DMS53 (cell line): Measurements from ENCODE around the gene CRTC3.
A peak's percentile ranks its signal among the peaks of the same experiment; 100 is the strongest.
"Not testable (repeated sequence)": the region's sequence is repeated elsewhere in the genome, so short reads cannot be mapped to it uniquely, and the experiment has no call there.

Experiments
- DNase-seq: peaks from one replicate; lab custom pipeline; 2025; lab: John Stamatoyannopoulos, UW

The CRTC3 gene, protein sequence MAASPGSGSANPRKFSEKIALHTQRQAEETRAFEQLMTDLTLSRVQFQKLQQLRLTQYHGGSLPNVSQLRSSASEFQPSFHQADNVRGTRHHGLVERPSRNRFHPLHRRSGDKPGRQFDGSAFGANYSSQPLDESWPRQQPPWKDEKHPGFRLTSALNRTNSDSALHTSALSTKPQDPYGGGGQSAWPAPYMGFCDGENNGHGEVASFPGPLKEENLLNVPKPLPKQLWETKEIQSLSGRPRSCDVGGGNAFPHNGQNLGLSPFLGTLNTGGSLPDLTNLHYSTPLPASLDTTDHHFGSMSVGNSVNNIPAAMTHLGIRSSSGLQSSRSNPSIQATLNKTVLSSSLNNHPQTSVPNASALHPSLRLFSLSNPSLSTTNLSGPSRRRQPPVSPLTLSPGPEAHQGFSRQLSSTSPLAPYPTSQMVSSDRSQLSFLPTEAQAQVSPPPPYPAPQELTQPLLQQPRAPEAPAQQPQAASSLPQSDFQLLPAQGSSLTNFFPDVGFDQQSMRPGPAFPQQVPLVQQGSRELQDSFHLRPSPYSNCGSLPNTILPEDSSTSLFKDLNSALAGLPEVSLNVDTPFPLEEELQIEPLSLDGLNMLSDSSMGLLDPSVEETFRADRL

DNA sequence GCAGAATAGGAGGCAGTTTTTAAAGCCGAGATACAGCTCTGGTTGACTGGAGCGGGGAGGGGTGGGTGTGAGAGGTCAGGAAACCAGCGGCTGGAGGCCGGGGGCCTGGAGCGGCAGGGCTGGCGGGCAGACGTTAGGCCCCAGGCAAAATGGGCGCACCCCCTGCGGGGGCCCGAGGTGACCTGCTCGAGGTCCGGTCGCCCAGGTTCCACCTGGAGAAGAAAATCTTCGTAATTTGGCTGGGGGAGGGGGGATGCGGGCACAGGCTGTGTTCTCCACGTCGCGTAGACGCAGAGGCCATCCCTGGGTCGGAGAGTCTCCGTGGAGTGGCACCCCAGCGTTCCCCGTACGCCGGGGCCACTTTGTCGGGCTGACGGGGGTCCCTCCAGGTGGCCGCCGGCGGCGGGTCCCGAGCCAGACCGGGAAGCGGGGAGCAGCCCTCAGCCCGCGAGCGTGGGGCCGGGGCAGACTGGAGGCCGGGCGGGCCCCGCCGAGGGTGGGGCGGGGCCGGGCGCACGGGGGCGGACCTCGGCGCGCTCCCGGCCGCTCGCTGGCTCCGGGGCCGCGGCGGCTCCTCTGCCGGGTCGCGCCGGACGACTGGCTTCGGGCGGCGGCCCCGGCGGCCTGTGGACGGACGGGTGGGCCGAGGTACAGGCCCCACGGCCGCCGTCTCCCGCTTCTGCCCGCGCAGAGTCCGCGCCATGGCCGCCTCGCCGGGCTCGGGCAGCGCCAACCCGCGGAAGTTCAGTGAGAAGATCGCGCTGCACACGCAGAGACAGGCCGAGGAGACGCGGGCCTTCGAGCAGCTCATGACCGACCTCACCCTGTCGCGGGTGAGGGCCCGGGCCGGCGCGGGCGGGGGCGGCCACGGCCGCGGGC lies at the start of gene CRTC3:
Gene CRTC3, plus strand, starts transcription at position 553 of the 879 bp plus-strand sequence. Its CDS starts 149 bp downstream, at position 702.
- peak; percentile 71 for DNase-seq

DNA sequence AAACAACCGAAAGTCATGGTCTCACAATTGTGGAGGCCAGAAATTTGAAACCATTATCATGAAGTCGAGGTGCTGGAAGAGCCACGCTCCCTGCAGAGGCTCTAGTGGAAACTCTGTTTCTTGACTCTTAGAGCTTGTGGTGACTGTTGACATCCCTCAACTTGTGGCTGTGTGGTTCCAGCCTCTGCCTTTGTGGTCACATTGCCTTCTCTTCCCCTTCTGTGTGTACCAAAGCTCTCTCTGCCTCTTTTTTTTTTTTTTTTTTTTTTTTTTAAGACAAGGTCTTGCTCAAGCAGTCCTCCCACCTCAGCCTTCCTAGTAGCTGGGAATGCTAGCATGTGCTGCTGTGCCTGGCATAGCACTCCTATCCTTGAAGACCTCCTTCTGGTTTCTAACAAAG lies 48.7 kb upstream of the CRTC3 start:
- DNase-seq, result no peak

DNA sequence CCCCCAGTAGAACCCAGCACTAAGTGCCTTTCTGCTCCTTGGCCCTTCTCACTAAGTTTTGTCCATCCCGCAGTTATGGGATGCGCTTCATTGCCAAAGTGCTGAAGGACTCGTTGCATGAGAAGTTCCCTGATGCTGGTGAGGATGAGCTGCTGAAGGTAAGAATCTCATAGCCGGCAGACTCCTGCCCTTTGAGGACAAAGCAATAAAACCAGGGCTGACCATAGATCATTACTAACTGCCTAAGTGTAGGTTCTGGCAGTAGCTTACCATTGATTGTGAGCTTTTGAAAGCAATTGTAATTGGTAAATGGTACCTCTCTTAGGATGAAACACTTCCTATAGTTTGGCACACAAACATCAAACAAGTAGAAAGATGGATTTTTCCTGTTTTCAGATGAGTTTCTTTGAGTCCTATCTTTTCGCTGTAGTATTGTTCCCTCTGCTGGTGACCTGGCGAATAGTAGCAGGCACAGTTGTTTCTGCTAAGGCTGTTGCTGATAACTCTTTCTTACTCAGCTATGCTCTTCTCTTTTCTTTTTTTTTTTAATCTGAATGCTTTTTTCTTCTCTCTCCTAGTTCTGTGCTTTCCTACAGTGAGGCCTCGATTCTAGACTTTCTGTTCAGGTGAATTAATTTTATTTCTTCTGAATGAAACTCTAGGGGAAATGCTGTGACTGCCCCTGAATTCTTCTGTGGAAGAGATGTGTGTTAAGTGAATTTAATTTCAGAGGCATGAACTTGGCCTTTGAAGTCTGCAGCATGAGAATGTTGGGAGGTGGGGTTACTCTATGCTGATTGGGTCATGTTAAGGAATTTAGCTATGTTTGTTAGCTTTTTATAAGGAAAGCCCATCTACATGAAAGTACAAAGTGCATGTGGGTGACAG lies 47.4 kb upstream of the CRTC3 start:
- peak; percentile 72 for DNase-seq

DNA sequence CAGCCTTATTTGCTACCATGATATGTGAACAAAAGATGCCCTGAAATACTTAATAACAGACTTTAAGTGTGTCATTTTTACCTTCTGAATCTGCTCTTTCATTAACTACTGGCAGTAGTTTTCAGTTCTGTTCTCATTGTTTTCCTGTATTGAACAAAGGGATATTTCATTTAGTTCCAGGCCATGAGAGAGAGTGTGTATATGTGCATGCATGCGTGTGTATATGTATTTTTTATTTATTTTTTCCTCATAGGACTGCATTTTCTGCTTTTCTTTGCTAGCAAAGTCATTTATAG lies 46.8 kb upstream of the CRTC3 start:
- no peak for DNase-seq

DNA sequence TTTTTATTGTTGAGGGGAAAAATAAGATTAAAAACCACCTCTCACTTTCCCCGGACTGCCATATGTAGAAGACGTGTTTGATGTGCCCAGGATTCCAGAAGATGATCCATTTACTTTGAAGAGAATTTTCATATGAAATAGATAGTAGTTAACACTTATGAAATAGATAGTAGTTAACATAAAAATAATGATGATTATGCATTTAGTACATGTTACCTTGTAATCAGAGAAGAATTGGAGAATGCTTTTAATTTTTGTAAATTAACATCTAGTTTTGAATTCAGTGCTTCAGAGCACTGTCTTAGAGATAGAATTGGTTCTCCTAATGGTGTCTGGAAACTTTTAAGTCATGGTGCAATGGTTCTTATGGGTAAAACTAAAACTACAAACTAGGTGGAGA lies 46.1 kb upstream of the CRTC3 start:
- DNase-seq, result no peak

DNA sequence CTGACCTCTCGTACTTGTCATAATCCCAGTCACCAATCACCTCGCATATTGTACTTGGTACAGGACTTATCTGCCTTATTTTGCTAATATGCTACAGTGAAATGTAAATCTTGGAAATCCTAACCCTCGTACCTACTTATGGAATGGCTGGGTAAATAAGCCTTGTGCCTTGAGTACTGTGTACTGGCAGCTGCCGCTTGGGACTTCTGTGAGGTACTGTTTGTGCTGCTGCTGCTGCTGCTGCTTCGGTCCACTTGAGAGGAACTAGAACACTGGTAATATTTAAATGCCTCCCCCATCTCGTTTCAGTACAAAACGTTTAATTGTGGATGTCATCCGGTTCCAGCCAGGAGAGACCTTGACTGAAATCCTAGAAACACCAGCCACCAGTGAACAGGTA lies 42.5 kb upstream of the CRTC3 start:
- DNase-seq, result no peak

DNA sequence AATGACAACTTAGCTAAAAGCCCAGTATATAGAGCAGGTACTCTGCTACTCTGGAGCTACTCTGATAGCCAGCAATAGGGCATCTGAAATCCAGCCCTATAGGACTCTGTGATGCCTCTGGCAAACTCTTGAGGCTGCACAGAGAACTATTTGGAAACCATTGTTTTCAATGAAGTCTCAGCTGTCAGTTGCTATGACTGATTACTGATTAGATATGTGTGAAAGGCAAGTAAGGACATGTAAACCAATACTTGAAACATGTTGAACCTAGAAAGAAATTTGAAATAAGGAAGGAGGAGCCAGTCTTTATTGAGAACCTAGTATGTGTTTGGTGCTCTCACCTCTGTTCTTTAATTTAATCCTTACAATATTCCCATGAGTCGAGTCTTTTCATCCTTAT lies 40.2 kb upstream of the CRTC3 start:
- DNase-seq, result no peak

DNA sequence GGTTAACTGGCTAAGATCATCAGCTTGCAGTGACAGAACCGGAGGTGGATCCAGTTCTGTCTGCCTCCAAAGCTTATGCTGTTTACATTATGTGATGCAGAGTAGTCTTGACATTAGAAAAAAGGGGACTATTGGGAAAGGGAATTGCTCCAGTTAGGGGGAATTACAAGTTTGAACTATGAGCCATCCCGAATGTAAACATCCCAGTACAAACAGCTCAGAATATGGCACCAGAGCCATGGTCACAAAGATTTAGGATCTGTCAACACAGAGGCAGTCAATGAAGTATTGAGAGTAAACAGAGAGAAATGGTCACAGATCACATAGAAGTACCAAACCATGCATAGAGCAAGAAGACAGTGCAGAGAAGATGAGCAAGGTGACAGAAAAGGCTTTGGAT lies 39.8 kb upstream of the CRTC3 start:
- DNase-seq, result peak; percentile 22

DNA sequence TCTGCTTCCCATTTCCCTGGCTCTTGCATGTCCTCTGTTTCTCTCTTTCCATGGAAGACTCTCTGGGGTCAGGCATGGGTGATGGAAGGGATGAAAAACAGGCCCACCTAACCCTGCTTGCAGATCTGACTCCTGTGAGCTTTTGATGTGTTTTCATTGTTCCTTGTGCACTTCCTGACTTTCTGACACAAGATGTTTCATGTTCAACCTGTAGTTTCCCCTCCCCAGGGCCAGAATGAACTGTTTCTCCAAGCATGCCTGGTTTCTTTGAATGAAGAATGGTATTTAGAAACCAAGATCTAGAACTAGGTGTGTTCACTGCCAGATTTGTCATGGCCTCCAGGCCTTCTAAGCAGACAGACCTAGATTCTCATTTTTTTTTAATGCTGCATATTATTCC lies 36.1 kb upstream of the CRTC3 start:
- no peak for DNase-seq

DNA sequence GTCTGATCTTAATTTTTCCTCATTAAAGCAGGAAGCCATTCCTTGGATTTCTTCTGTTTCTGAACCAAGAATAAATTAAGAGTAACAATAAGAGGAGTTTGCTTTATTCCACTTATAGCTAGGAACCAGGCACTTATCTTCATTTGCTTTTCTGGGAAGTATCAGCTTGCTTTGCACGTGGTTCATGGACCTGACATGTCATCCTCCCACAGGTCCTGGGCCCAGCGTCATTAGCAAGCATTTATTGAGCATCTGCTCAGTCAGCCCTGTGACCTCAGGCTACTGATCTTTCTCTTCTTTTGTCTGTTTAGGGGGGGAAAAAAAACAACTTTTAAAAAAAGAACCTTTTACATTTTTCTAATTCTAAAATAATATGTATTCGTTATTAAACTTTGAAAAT lies 34.7 kb upstream of the CRTC3 start:
- no peak for DNase-seq

DNA sequence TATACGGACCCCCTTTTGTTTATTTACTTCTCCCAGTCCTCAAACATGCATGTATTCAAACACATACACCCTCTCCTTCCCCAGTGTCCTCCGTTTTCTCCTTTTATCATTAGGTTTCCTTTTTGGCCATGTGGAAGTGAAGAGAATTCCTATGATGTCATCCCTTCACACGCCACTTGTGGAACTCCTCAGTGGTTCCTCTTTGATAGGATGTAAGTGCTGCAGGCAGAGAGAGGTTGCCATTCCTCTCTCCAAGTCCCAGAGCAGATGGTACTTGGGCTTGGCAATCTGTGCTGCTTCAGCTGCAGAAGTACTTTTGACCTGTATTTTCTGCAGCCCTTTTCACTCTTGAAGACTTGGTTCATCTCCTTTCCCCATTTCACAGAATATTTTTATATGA lies 32.9 kb upstream of the CRTC3 start:
- peak; percentile 6 for DNase-seq

DNA sequence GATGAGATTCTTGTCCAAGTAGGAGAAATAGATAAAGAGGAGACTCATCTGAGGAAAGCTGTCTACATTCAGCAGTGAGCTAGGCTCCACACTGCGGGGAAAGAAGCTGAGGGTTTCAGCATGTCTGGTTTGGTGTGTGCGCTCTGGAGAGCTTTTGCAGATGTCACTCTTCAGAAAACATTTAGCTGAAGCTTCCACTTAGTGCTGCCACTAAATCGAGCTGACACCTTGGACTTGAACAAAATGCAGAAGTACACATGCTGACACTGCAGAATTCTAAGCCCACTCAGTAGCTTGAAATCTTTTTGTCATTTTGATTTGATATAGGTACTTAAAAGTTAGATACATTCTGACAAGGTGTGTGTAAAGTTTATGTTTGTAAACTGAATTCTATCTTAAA lies 32.3 kb upstream of the CRTC3 start:
- no peak for DNase-seq

DNA sequence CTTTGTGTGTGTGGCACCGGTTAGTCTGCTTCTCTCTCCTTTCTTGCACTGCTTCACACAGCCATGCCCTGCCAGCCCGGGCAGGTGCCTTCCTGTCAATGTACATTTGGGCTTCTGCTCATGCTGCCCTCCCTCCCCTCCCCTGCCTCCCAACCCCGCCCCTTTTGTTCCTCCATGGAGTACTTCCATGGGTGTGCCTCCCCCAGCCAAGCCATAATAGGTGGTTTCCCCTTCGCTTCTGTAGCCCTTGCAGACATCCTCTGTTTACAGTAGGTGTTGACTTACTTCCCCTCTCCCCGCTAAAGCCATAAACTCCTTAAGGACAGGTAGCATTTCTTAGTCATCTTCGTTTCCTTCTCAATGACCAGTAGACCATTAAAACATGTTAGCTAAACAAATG lies 31.8 kb upstream of the CRTC3 start:
- peak; percentile 38 for DNase-seq

DNA sequence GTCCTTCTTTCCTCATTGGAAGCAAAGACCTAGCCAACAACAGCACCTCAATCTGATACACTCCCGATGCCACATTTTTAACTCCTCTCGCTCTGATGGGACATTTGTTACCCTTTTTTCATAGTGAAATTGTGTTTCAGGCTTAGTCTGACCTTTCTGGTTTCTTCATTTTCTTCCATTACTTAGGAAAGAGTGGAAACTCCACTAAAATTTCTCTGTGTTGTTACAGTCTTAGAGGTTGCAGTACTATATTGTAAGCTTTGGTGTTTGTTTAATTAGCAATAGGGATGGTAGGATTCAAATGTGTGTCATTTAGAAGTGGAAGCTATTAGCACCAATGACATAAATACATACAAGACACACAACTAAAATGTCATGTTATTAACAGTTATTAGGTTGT lies 29.6 kb upstream of the CRTC3 start:
- no peak for DNase-seq

DNA sequence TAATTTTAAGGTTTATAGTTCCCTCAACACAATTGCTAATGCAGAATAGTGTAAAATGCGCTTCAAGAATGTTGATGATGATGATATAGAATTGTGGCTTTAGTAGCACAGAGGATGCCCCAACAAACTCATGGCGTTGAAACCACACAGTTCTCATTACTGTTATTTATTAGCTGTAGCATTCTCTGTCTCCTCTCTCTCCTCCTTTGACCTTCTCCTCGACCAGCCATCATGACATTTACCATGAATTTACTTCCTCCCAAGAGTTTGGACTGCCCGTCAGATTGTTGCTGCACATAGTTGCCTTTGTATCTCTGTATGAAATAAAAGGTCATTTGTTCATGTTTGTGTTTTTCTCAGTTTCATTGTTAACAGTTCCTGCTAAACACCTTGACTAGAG lies 27.8 kb upstream of the CRTC3 start:
- DNase-seq, result no peak

DNA sequence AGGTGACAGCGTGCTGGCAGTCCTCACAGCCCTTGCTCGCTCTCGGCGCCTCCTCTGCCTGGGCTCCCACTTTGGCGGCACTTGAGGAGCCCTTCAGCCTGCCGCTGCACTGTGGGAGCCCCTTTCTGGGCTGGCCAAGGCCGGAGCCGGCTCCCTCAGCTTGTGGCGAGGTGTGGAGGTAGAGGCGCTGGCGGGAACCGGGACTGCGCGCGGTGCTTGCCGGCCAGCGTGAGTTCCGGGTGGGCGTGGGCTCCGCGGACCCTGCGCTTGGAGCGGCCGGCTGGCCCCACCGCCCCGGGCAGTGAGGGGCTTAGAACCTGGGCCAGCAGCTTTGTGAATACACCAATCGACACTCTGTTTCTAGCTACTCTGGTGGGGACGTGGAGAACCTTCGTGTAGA lies 18.9 kb upstream of the CRTC3 start:
- not testable (repeated sequence) for DNase-seq

DNA sequence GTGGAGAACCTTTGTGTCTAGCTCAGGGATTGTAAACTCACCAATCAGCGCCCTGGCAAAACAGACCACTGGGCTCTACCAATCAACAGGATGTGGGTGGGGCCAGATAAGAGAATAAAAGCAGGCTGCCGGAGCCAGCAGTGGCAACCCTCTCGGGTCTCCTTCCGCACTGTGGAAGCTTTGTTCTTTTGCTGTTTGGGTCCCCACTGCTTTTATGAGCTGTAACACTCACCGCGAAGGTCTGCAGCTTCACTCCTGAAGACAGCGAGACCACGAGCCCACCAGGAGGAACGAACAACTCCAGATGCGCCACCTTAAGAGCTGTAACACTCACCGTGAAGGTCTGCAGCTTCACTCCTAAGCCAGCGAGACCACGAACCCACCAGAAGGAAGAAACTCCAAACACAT lies 18.5 kb upstream of the CRTC3 start:
- not testable (repeated sequence) for DNase-seq

DNA sequence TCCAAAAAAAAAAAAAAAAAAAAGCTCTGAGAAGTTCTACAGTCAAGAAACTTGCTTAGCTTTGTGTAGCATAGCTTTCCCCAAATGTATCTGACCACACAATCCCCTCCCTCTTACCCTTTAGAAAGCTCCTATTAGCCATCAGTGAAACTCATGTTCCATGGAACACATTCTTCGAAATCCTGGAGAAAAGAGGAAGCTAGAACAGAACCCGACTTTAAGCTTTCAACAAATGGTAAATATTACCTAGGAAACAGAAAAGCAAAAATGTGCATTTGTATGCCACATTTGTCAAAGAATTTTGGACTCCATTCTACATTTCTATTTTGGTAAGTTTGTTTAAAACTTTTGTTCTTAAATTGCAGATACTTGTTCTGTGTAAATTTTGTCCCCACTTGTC lies 17.4 kb upstream of the CRTC3 start:
- DNase-seq, result no peak

DNA sequence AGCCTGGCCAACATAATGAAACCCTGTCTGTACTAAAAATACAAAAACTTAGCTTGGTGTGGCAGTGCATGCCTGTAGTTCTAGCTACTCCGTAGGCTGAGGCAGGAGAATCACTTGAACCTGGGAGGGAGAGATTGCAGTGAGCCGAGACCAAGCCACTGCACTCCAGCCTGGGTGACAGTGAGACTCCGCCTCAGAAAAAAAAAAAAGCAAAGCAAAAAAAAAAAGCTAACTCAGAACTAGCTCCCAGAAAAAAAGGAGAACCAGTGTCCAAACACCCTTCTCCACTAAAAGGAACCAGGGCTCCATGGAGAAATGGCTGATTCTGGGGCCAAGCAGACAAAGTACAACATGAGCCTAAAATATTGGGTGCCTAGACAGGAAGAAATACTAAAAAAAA lies 16.7 kb upstream of the CRTC3 start:
- no peak for DNase-seq

DNA sequence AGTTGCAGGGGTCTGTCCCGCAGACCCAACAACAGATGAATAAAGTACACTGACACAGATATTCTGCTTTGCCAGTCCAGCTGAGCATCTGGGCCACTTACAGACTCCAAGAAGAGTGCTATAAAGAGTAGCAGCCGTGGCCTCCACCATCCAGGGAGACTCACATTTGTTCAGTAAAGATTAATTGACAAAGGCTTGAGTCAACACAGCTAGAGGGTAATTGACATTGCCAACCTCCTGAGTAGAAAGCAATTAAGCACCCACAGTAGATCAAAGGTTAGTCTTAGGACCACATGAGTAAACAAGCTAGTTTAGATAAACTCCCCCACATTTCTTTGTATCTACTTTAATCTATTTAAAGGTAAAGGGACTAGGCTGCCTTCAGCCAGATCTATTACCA lies 16.3 kb upstream of the CRTC3 start:
- DNase-seq, result no peak

DNA sequence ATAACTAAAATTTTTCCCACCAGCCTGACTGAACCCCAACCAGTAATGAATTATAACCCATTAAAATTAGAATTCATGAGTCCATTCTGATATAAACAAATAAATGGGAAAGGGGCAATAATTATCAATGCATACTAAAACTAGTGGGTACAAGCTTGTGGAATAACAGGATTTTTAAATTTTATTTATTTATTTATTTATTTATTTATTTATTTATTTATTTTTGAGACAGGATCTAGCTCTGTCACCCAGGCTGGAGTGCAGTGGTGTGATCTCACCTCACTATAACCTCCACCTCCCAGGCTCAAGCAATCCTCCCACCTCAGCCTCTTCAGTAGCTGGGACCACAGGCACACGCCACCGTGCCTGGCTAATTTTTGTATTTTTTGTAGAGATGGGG lies 15.8 kb upstream of the CRTC3 start:
- DNase-seq, result not testable (repeated sequence)

DNA sequence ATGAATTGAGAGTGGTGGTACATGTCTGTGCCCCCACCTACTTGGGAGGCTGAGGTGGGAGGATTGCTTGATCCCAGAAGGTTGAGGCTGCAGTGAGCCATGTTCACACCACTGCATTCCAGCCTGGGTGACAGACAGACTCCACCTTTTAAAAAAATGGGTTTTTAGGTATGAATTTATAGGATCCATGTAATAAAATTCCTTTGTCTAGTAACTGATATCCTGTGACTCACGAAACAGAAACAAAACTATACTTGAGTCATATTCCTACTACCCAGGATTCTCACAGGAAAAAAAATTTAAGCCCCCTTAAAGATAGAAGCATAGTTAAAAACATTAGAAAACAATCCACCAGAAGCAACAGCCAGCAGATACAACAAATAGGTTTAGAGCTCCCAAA lies 10.0 kb upstream of the CRTC3 start:
- no peak for DNase-seq
